ENCODE data around the gene RGL1.

The RGL1 gene

GRCh38 chr1:183871142-183871541, 66.2 kb downstream of the RGL1 start:
- no peak for DNase-seq

- no peak for DNase-seq
Measured at GRCh38 chr1:183871601-183872000, 66.7 kb downstream of the RGL1 start.

- DNase-seq: no peak
Measured at GRCh38 chr1:183872403-183872802, 67.5 kb downstream of the RGL1 start.

GRCh38 chr1:183873642-183874041, 68.7 kb downstream of the RGL1 start:
- no peak for DNase-seq

GRCh38 chr1:183876309-183876708, 71.4 kb downstream of the RGL1 start:
- DNase-seq: no peak

GRCh38 chr1:183877053-183877720, 72.3 kb downstream of the RGL1 start:
- DNase-seq: no peak

GRCh38 chr1:183879494-183879893, 74.6 kb downstream of the RGL1 start:
- no peak for DNase-seq

- no peak for DNase-seq
Measured at GRCh38 chr1:183879966-183880365, 75.0 kb downstream of the RGL1 start.

- DNase-seq: no peak
Measured at GRCh38 chr1:183880531-183881243, 75.8 kb downstream of the RGL1 start.

- no peak for DNase-seq
Measured at GRCh38 chr1:183881387-183882131, 76.6 kb downstream of the RGL1 start.

GRCh38 chr1:183882335-183883167, 77.6 kb downstream of the RGL1 start:
- DNase-seq: no peak

GRCh38 chr1:183883623-183884022, 78.7 kb downstream of the RGL1 start:
- DNase-seq: no peak

- no peak for DNase-seq
Measured at GRCh38 chr1:183884526-183884925, 79.6 kb downstream of the RGL1 start.

- no peak for DNase-seq
Measured at GRCh38 chr1:183885142-183885735, 80.3 kb downstream of the RGL1 start.

GRCh38 chr1:183886083-183886828, 81.3 kb downstream of the RGL1 start:
- DNase-seq: no peak

GRCh38 chr1:183886853-183887252, 81.9 kb downstream of the RGL1 start:
- no peak for DNase-seq

- DNase-seq: no peak
Measured at GRCh38 chr1:183887826-183888819, 83.2 kb downstream of the RGL1 start.

- DNase-seq: no peak
Measured at GRCh38 chr1:183889095-183889494, 84.2 kb downstream of the RGL1 start.

- DNase-seq: no peak
Measured at GRCh38 chr1:183891158-183891856, 86.4 kb downstream of the RGL1 start.

GRCh38 chr1:183892351-183892793, 87.5 kb downstream of the RGL1 start:
- DNase-seq: no peak

All from stimulated activated CD4-positive, alpha-beta T cell treated with anti-CD3 and anti-CD28 coated beads, Interleukin-2, amount 100 ng/mL, for 48 hours (primary cell).